ENCODE results near the gene ARL6IP6. TPM values are rescaled to one million over a fixed set of nuclear protein-coding genes. Genes with fewer than 3 reads are reported as not detected.
"Not testable (repeated sequence)": the region's sequence is repeated elsewhere in the genome, so short reads cannot be mapped to it uniquely, and the experiment has no call there.

Gene ARL6IP6
- total and polyA plus RNA-seq, 4 donors: 9.6 to 15.7 (median 12.7) TPM

GRCh38 chr2:152762202-152762601, 43.8 kb downstream of the ARL6IP6 start:
- Histone ChIP-seq H3K9me3 (ENCODE audit: control insufficient read depth, low read length) (no peaks in the 10 kb centered on the region), H3K27me3 (ENCODE audit: control insufficient read depth in 1 of 2, insufficient read depth in 2 of 2, low read length in 1 of 2) (no peaks in the 10 kb centered on the region), H3K4me3 (ENCODE audit: low read length in 2 of 2) (no peak overlapping the region), H3K4me1 (ENCODE audit: control insufficient read depth in 1 of 2, insufficient read depth in 2 of 2, low read length in 2 of 2) (no peaks in the 10 kb centered on the region), H3K36me3 (ENCODE audit: control insufficient read depth in 1 of 2, insufficient read depth in 2 of 2, low read length in 1 of 2) (peaks cover 0 to 3% of the 10 kb centered on the region in 2 donors), H3K27ac (ENCODE audit: low read depth in 1 of 2, low read length in 2 of 2) (no peak overlapping the region)
- intact Hi-C loops (cut with DNase I): no loop called here
- WGBS, 2 donors: 34 to 53% methylated on average over 5 of the region's 5 CpGs
- DNase-seq: no peak
- ATAC-seq (ENCODE audit: low FRiP score): peak; percentile 74

- intact Hi-C loops (cut with DNase I); H3K4me3 ChIP-seq (ENCODE audit: low read length in 2 of 2); H3K9me3 ChIP-seq (ENCODE audit: control insufficient read depth, low read length); H3K27me3 ChIP-seq (ENCODE audit: control insufficient read depth in 1 of 2, insufficient read depth in 2 of 2, low read length in 1 of 2); ATAC-seq (ENCODE audit: low FRiP score); H3K36me3 ChIP-seq (ENCODE audit: control insufficient read depth in 1 of 2, insufficient read depth in 2 of 2, low read length in 1 of 2); H3K27ac ChIP-seq (ENCODE audit: low read depth in 1 of 2, low read length in 2 of 2); DNase-seq; H3K4me1 ChIP-seq (ENCODE audit: control insufficient read depth in 1 of 2, insufficient read depth in 2 of 2, low read length in 2 of 2): not testable (repeated sequence)
- 83 to 87% methylated on average over 4 of the region's 4 CpGs for WGBS, 2 donors
Observed at GRCh38 chr2:152763208-152763607, 44.8 kb downstream of the ARL6IP6 start.

GRCh38 chr2:152763651-152764050, 45.2 kb downstream of the ARL6IP6 start:
- DNase-seq: no peak
- Histone ChIP-seq H3K9me3 (ENCODE audit: control insufficient read depth, low read length) (no peaks in the 10 kb centered on the region), H3K27ac (ENCODE audit: low read depth in 1 of 2, low read length in 2 of 2) (no peak overlapping the region), H3K4me3 (ENCODE audit: low read length in 2 of 2) (no peak overlapping the region), H3K27me3 (ENCODE audit: control insufficient read depth in 1 of 2, insufficient read depth in 2 of 2, low read length in 1 of 2) (no peaks in the 10 kb centered on the region), H3K36me3 (ENCODE audit: control insufficient read depth in 1 of 2, insufficient read depth in 2 of 2, low read length in 1 of 2) (peaks cover 0 to 3% of the 10 kb centered on the region in 2 donors), H3K4me1 (ENCODE audit: control insufficient read depth in 1 of 2, insufficient read depth in 2 of 2, low read length in 2 of 2) (no peaks in the 10 kb centered on the region)
- ATAC-seq (ENCODE audit: low FRiP score): no peak
- intact Hi-C loops (cut with DNase I): no loop called here
- WGBS, 2 donors: 85 to 89% methylated on average over 1 of the region's 1 CpG

- ATAC-seq (ENCODE audit: low FRiP score) (no peak), DNase-seq (no peak)
- intact Hi-C loops (cut with DNase I): no loop called here
- Histone ChIP-seq H3K27ac (ENCODE audit: low read depth in 1 of 2, low read length in 2 of 2) (no peak overlapping the region), H3K27me3 (ENCODE audit: control insufficient read depth in 1 of 2, insufficient read depth in 2 of 2, low read length in 1 of 2) (no peaks in the 10 kb centered on the region), H3K4me1 (ENCODE audit: control insufficient read depth in 1 of 2, insufficient read depth in 2 of 2, low read length in 2 of 2) (no peaks in the 10 kb centered on the region), H3K36me3 (ENCODE audit: control insufficient read depth in 1 of 2, insufficient read depth in 2 of 2, low read length in 1 of 2) (peaks cover 0 to 3% of the 10 kb centered on the region in 2 donors), H3K4me3 (ENCODE audit: low read length in 2 of 2) (no peak overlapping the region), H3K9me3 (ENCODE audit: control insufficient read depth, low read length) (no peaks in the 10 kb centered on the region)
- WGBS, 2 donors: 54 to 70% methylated on average over 1 of the region's 1 CpG
Observed at GRCh38 chr2:152766928-152767327, 48.5 kb downstream of the ARL6IP6 start.

- ATAC-seq (ENCODE audit: low FRiP score): no peak
- Histone ChIP-seq H3K36me3 (ENCODE audit: control insufficient read depth in 1 of 2, insufficient read depth in 2 of 2, low read length in 1 of 2) (no peaks in the 10 kb centered on the region), H3K4me1 (ENCODE audit: control insufficient read depth in 1 of 2, insufficient read depth in 2 of 2, low read length in 2 of 2) (no peaks in the 10 kb centered on the region), H3K27me3 (ENCODE audit: control insufficient read depth in 1 of 2, insufficient read depth in 2 of 2, low read length in 1 of 2) (peaks cover 0 to 1% of the 10 kb centered on the region in 2 donors), H3K27ac (ENCODE audit: low read depth in 1 of 2, low read length in 2 of 2) (no peak overlapping the region), H3K4me3 (ENCODE audit: low read length in 2 of 2) (no peak overlapping the region), H3K9me3 (ENCODE audit: control insufficient read depth, low read length) (peaks cover 4% of the 10 kb centered on the region)
- intact Hi-C loops (cut with DNase I): no loop called here
- whole genome bisulfite sequencing, 2 donors: 71 to 74% methylated on average over 3 of the region's 3 CpGs
- no peak for DNase-seq
Observed at GRCh38 chr2:152781175-152781574, 62.8 kb downstream of the ARL6IP6 start.

- Histone ChIP-seq H3K9me3 (ENCODE audit: control insufficient read depth, low read length) (peaks cover 4% of the 10 kb centered on the region), H3K4me3 (ENCODE audit: low read length in 2 of 2) (no peak overlapping the region), H3K27me3 (ENCODE audit: control insufficient read depth in 1 of 2, insufficient read depth in 2 of 2, low read length in 1 of 2) (peaks cover 0 to 1% of the 10 kb centered on the region in 2 donors), H3K4me1 (ENCODE audit: control insufficient read depth in 1 of 2, insufficient read depth in 2 of 2, low read length in 2 of 2) (no peaks in the 10 kb centered on the region), H3K36me3 (ENCODE audit: control insufficient read depth in 1 of 2, insufficient read depth in 2 of 2, low read length in 1 of 2) (no peaks in the 10 kb centered on the region), H3K27ac (ENCODE audit: low read depth in 1 of 2, low read length in 2 of 2) (no peak overlapping the region)
- intact Hi-C loops (cut with DNase I): no loop called here
- ATAC-seq (ENCODE audit: low FRiP score): no peak
- WGBS, 2 donors: 81 to 86% methylated on average over 2 of the region's 2 CpGs
- no peak for DNase-seq
Observed at GRCh38 chr2:152782171-152782570, 63.8 kb downstream of the ARL6IP6 start.

GRCh38 chr2:152790883-152791282, 72.5 kb downstream of the ARL6IP6 start:
- intact Hi-C loops (cut with DNase I): no loop called here
- Histone ChIP-seq H3K4me3 (ENCODE audit: low read length in 2 of 2) (no peak overlapping the region), H3K36me3 (ENCODE audit: control insufficient read depth in 1 of 2, insufficient read depth in 2 of 2, low read length in 1 of 2) (no peaks in the 10 kb centered on the region), H3K4me1 (ENCODE audit: control insufficient read depth in 1 of 2, insufficient read depth in 2 of 2, low read length in 2 of 2) (no peaks in the 10 kb centered on the region), H3K27me3 (ENCODE audit: control insufficient read depth in 1 of 2, insufficient read depth in 2 of 2, low read length in 1 of 2) (no peaks in the 10 kb centered on the region), H3K9me3 (ENCODE audit: control insufficient read depth, low read length) (peaks cover 1% of the 10 kb centered on the region), H3K27ac (ENCODE audit: low read depth in 1 of 2, low read length in 2 of 2) (no peak overlapping the region)
- DNase-seq (no peak), ATAC-seq (ENCODE audit: low FRiP score) (no peak)
- WGBS, 2 donors: 79 to 82% methylated on average over 9 of the region's 9 CpGs

- Histone ChIP-seq H3K4me3 (ENCODE audit: low read length in 2 of 2) (no peak overlapping the region), H3K36me3 (ENCODE audit: control insufficient read depth in 1 of 2, insufficient read depth in 2 of 2, low read length in 1 of 2) (no peaks in the 10 kb centered on the region), H3K27me3 (ENCODE audit: control insufficient read depth in 1 of 2, insufficient read depth in 2 of 2, low read length in 1 of 2) (no peaks in the 10 kb centered on the region), H3K27ac (ENCODE audit: low read depth in 1 of 2, low read length in 2 of 2) (no peak overlapping the region), H3K4me1 (ENCODE audit: control insufficient read depth in 1 of 2, insufficient read depth in 2 of 2, low read length in 2 of 2) (no peaks in the 10 kb centered on the region), H3K9me3 (ENCODE audit: control insufficient read depth, low read length) (peaks cover 1% of the 10 kb centered on the region)
- ATAC-seq (ENCODE audit: low FRiP score) (no peak), DNase-seq (no peak)
- WGBS, 2 donors: 68 to 73% methylated on average over 3 of the region's 3 CpGs
- intact Hi-C loops (cut with DNase I): no loop called here
Observed at GRCh38 chr2:152791979-152792378, 73.6 kb downstream of the ARL6IP6 start.

GRCh38 chr2:152792974-152793373, 74.6 kb downstream of the ARL6IP6 start:
- intact Hi-C loops (cut with DNase I): no loop called here

More at GRCh38 chr2:152792974-152793373, 74.6 kb downstream of the ARL6IP6 start:
- DNase-seq (no peak), ATAC-seq (ENCODE audit: low FRiP score) (no peak)
- H3K9me3 ChIP-seq (ENCODE audit: control insufficient read depth, low read length): peaks cover 1% of the 10 kb centered on the region
- no peak overlapping the region for H3K27ac ChIP-seq (ENCODE audit: low read depth in 1 of 2, low read length in 2 of 2)
- no peaks in the 10 kb centered on the region for H3K36me3 ChIP-seq (ENCODE audit: control insufficient read depth in 1 of 2, insufficient read depth in 2 of 2, low read length in 1 of 2)
- 65 to 71% methylated on average over 4 of the region's 4 CpGs for WGBS, 2 donors
- no peaks in the 10 kb centered on the region for H3K4me1 ChIP-seq (ENCODE audit: control insufficient read depth in 1 of 2, insufficient read depth in 2 of 2, low read length in 2 of 2)
- no peaks in the 10 kb centered on the region for H3K27me3 ChIP-seq (ENCODE audit: control insufficient read depth in 1 of 2, insufficient read depth in 2 of 2, low read length in 1 of 2)
- no peak overlapping the region for H3K4me3 ChIP-seq (ENCODE audit: low read length in 2 of 2)

Data from aorta (tissue), 5 donors.